Vagina (tissue), 2 donors: ENCODE results near the gene LRCH2.

ENCODE experiments used
- POLR2A ChIP-seq, 2 donors: fragments of 450-650 bp; IDR thresholded peaks; one replicate each; pipeline ENCODE4 v1.6.1; 2017; ENCODE audit warnings: antibody characterized with exemption in 2 of 2, mild to moderate bottlenecking in 2 of 2, moderate library complexity in 2 of 2
- POLR2AphosphoS5 ChIP-seq, 2 donors: sonication (generic); formaldehyde crosslinking; IDR thresholded peaks; one replicate each; pipeline ENCODE4 v1.9.0; 2017; ENCODE audit warnings: antibody characterized with exemption in 2 of 2, mild to moderate bottlenecking in 2 of 2, low read depth in 1 of 2; ENCODE audit not compliant: insufficient read depth in 1 of 2
- TF ChIP-seq, protein P1 (sequence below), 3 experiments: fragments of 450-650 bp in 2 of 3; fragments of 200-600 bp in 1 of 3; sonication (generic) in 1 of 3; IDR thresholded peaks; one replicate each; pipeline ENCODE4 v1.5.1; 2017 to 2019; ENCODE audit warnings: antibody characterized with exemption in 3 of 3, mild to moderate bottlenecking in 2 of 3, moderate library complexity in 2 of 3

- TF ChIP-seq, protein P1, sequence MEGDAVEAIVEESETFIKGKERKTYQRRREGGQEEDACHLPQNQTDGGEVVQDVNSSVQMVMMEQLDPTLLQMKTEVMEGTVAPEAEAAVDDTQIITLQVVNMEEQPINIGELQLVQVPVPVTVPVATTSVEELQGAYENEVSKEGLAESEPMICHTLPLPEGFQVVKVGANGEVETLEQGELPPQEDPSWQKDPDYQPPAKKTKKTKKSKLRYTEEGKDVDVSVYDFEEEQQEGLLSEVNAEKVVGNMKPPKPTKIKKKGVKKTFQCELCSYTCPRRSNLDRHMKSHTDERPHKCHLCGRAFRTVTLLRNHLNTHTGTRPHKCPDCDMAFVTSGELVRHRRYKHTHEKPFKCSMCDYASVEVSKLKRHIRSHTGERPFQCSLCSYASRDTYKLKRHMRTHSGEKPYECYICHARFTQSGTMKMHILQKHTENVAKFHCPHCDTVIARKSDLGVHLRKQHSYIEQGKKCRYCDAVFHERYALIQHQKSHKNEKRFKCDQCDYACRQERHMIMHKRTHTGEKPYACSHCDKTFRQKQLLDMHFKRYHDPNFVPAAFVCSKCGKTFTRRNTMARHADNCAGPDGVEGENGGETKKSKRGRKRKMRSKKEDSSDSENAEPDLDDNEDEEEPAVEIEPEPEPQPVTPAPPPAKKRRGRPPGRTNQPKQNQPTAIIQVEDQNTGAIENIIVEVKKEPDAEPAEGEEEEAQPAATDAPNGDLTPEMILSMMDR (IDR thresholded peaks at IDR 0.05), result no peak
- TF ChIP-seq POLR2A (IDR thresholded peaks at IDR 0.05) (no peak), POLR2AphosphoS5 (IDR thresholded peaks at IDR 0.05; ENCODE audit: insufficient read depth in 1 of 2, low read depth in 1 of 2) (no peak)
Observed at GRCh38 chrX:115204040-115204439, 29.9 kb downstream of the LRCH2 start.
